Upper lobe of left lung (tissue), 6 donors: ENCODE measurements around the gene GPR158. TPM values are rescaled to one million over a fixed set of nuclear protein-coding genes. Genes with fewer than 3 reads are reported as not detected.

Experiments used
- ATAC-seq, 2 donors: fragments of 200-7000 bp; cut with Tn5 transposase; one replicate each; pipeline ENCODE4 v1.9.1; 2022; ENCODE audit warnings: mild to moderate bottlenecking in 2 of 2, moderate library complexity in 2 of 2; ENCODE audit not compliant: low FRiP score in 2 of 2
- DNase-seq, 2 donors: peaks; one replicate each; pipeline ENCODE4 v3.0.0-alpha.2; 2019 to 2020
- H3K27ac ChIP-seq, 4 donors: fragments of 200-600 bp; sonication (generic); one replicate each; pipeline ENCODE4 v1.5.1; 2016 to 2019
- H3K27me3 ChIP-seq, 4 donors: fragments of 200-600 bp; sonication (generic); one replicate each; pipeline ENCODE4 v1.5.1; 2017 to 2019
- H3K36me3 ChIP-seq, 4 donors: fragments of 200-600 bp; sonication (generic); one replicate each; pipeline ENCODE4 v1.5.1; 2016 to 2019
- H3K4me1 ChIP-seq, 4 donors: fragments of 200-600 bp; sonication (generic); one replicate each; pipeline ENCODE4 v1.5.1; 2018 to 2019
- H3K4me3 ChIP-seq, 4 donors: fragments of 200-600 bp; sonication (generic); one replicate each; pipeline ENCODE4 v1.5.1; 2017 to 2019; ENCODE audit warnings: mild to moderate bottlenecking in 2 of 4, moderate library complexity in 1 of 4
- H3K9me3 ChIP-seq, 4 donors: fragments of 200-600 bp; sonication (generic); one replicate each; pipeline ENCODE4 v1.5.1; 2018 to 2019
- CTCF ChIP-seq, 6 experiments: fragments of 450-650 bp in 4 of 6; fragments of 200-600 bp in 2 of 6; sonication (generic) in 2 of 6; IDR thresholded peaks; one replicate each; pipeline ENCODE4 v1.5.1; 2016 to 2019; ENCODE audit warnings: antibody characterized with exemption in 6 of 6
- EP300 ChIP-seq, 4 donors: sonication (generic); formaldehyde crosslinking; IDR thresholded peaks; one replicate each; pipeline ENCODE4 v1.5.1; 2017; ENCODE audit warnings: antibody characterized with exemption in 4 of 4, control low read depth in 2 of 4
- POLR2A ChIP-seq, 4 donors: fragments of 450-650 bp; IDR thresholded peaks; one replicate each; pipeline ENCODE4 v1.5.1; 2016 to 2017; ENCODE audit warnings: antibody characterized with exemption in 4 of 4, mild to moderate bottlenecking in 2 of 4
- POLR2AphosphoS5 ChIP-seq, 2 donors: sonication (generic); formaldehyde crosslinking; IDR thresholded peaks; one replicate each; pipeline ENCODE4 v1.5.1; 2017; ENCODE audit warnings: antibody characterized with exemption in 2 of 2
- WGBS, 2 donors: methylation state at CpG; one replicate each; pipeline ENCODE4 v1.1.5; 2017 to 2018; 5-methylcytosine and 5-hydroxymethylcytosine counted together
- total RNA-seq, 6 donors: library from RNA; depleted of rRNA in 4 of 6; stranded (reverse); fragments of >200 nt in 4 of 6; gene quantifications; one replicate each; pipeline versions ENCODE4 v1.1.0 to v1.2.1, GENCODE V29; 2016 to 2021
- donor health status: DM: no; HTN: no; CAD: no; lungs with moderate emphysema.
- donor health status: DM: no; HTN: yes; CAD: no; lungs with severe emphysema.

Gene GPR158
- under 1 TPM in 2 of 6 donors, not detected in 4; 0.03 to 0.09 TPM for total RNA-seq

- Histone ChIP-seq H3K36me3 (no peaks in the 10 kb centered on the region), H3K4me1 (peaks cover 14 to 27% (median 23%) of the 10 kb centered on the region in 4 donors), H3K27ac (no peak within 1 kb of the TSS), H3K9me3 (no peaks in the 10 kb centered on the region), H3K27me3 (peaks cover 0 to 31% (median 16%) of the 10 kb centered on the region in 4 donors), H3K4me3 (peak within 1 kb of the TSS; percentile 14 to 55 (median 46))
- WGBS, 2 donors: 5 to 8% methylated on average over 31 to 44 of the region's 83 CpGs
- DNase-seq (peak; percentile 89 to 91), ATAC-seq (peak; percentile 94)
- TF ChIP-seq POLR2A (IDR thresholded peaks at IDR 0.05) (no peak), POLR2AphosphoS5 (IDR thresholded peaks at IDR 0.05) (peak in 1 of 2 donors; percentile 30), CTCF (IDR thresholded peaks at IDR 0.05) (no peak)
Observed at GRCh38 chr10:25174461-25175230, at the start of gene GPR158. Gene GPR158, plus strand, starts transcription at chr10:25175001. Its CDS starts 420 bp downstream, at chr10:25175421.

DNA sequence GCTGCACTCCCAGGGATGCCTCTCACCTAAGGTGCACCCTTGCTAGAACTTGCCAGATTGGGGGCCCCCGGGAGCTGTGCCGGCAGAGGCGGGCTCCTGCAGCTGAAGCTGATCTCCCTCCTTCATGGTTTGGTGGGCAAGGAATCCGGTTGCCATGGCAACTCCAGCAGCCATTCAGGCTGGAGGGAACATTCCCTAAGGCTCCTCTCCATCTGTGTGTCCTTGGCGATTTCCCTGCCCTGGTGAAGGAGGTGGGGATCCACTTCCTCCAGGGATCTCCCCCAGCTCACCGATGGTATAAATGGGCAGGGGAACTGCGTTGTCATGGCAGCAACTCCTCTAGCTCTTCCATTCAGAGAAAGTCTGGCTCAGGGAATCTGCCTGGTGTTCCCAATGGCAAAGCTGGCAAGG, 49.6 kb upstream of the GPR158 start:
- Histone ChIP-seq H3K4me3 (no peak overlapping the region), H3K27me3 (no peaks in the 10 kb centered on the region), H3K36me3 (no peaks in the 10 kb centered on the region), H3K27ac (no peak overlapping the region), H3K9me3 (no peaks in the 10 kb centered on the region), H3K4me1 (no peaks in the 10 kb centered on the region)
- ATAC-seq (no peak), DNase-seq (peak in 1 of 2 donors; percentile 40)
- 33 to 58% methylated on average over 5 to 7 of the region's 7 CpGs for WGBS, 2 donors
- no peak for TF ChIP-seq POLR2A (IDR thresholded peaks at IDR 0.05)
- TF ChIP-seq EP300 (IDR thresholded peaks at IDR 0.05): no peak
- no peak for TF ChIP-seq POLR2AphosphoS5 (IDR thresholded peaks at IDR 0.05)
- no peak for TF ChIP-seq CTCF (IDR thresholded peaks at IDR 0.05)

GRCh38 chr10:25129592-25129991, 45.2 kb upstream of the GPR158 start:
- ATAC-seq (no peak), DNase-seq (no peak)
- Histone ChIP-seq H3K27me3 (no peaks in the 10 kb centered on the region), H3K9me3 (peaks cover 0 to 9% (median 0%) of the 10 kb centered on the region in 4 donors), H3K4me3 (no peak overlapping the region), H3K27ac (no peak overlapping the region), H3K36me3 (no peaks in the 10 kb centered on the region), H3K4me1 (no peaks in the 10 kb centered on the region)
- WGBS, 2 donors: 63 to 67% methylated on average over 4 of the region's 4 CpGs
- no peak for TF ChIP-seq POLR2A (IDR thresholded peaks at IDR 0.05)

- DNase-seq (no peak), ATAC-seq (no peak)
- H3K27me3 ChIP-seq: no peaks in the 10 kb centered on the region
- H3K4me3 ChIP-seq: no peak overlapping the region
- TF ChIP-seq EP300 (IDR thresholded peaks at IDR 0.05) (no peak), POLR2AphosphoS5 (IDR thresholded peaks at IDR 0.05) (no peak), POLR2A (IDR thresholded peaks at IDR 0.05) (no peak), CTCF (IDR thresholded peaks at IDR 0.05) (no peak)
- peaks cover 0 to 9% (median 0%) of the 10 kb centered on the region in 4 donors for H3K9me3 ChIP-seq
- no peak overlapping the region for H3K27ac ChIP-seq
- no peaks in the 10 kb centered on the region for H3K4me1 ChIP-seq
- H3K36me3 ChIP-seq: no peaks in the 10 kb centered on the region
- 71 to 80% methylated on average over 4 of the region's 4 CpGs for whole genome bisulfite sequencing, 2 donors
Observed at GRCh38 chr10:25130906-25131305, 43.9 kb upstream of the GPR158 start.

DNA sequence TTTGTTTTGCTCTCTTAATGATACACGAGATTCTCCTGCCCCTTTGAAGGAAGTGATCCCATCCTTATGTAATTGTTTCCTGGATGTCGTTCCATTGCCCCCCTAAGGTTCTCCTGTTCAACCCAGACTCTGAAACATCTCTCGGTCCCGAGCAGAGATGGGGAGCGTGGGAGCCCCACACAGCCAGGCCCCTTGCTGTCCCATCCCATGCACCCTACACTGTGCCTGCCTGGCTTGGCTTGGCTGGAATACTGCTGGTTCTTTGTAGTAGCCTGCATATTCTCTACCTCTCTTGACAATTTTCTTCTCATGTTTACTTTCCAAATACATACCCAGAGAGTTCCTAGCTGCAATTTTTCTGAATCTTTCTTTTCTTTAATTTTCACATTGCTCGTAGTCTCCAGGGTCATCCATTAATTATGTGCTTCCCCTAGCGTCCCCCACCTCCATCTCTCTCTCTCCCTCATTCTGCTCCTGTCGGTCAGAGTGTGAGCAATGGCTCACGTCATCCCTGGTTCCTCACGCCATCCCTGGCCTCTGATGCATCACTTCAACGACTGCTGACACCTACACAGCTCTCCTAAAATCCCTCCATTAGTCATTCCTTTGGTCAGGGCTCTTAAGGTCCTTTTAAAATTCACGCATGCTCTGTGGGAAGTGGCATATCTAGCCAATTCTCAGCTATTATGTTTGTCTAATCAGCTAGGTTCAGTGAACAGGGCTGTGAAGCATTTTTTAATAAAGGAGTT, 32.5 kb upstream of the GPR158 start:
- no peaks in the 10 kb centered on the region for H3K4me1 ChIP-seq
- ATAC-seq: no peak
- TF ChIP-seq POLR2AphosphoS5 (IDR thresholded peaks at IDR 0.05) (no peak), CTCF (IDR thresholded peaks at IDR 0.05) (no peak), EP300 (IDR thresholded peaks at IDR 0.05) (no peak), POLR2A (IDR thresholded peaks at IDR 0.05) (no peak)
- WGBS, 2 donors: 66 to 71% methylated on average over 12 of the region's 12 CpGs
- no peaks in the 10 kb centered on the region for H3K9me3 ChIP-seq
- no peak overlapping the region for H3K4me3 ChIP-seq
- DNase-seq: peak in 1 of 2 donors; percentile 10
- no peaks in the 10 kb centered on the region for H3K36me3 ChIP-seq
- no peak overlapping the region for H3K27ac ChIP-seq
- no peaks in the 10 kb centered on the region for H3K27me3 ChIP-seq
